Measurements from ENCODE around the gene ADAMTS3. TPM values are rescaled to one million over a fixed set of nuclear protein-coding genes. Genes with fewer than 3 reads are reported as not detected.

The ADAMTS3 gene
- polyA plus RNA-seq, 1 donor (not counting 4 experiments of a cell fraction or from before 2014, with no cell fraction given) = 0.09 TPM

DNA sequence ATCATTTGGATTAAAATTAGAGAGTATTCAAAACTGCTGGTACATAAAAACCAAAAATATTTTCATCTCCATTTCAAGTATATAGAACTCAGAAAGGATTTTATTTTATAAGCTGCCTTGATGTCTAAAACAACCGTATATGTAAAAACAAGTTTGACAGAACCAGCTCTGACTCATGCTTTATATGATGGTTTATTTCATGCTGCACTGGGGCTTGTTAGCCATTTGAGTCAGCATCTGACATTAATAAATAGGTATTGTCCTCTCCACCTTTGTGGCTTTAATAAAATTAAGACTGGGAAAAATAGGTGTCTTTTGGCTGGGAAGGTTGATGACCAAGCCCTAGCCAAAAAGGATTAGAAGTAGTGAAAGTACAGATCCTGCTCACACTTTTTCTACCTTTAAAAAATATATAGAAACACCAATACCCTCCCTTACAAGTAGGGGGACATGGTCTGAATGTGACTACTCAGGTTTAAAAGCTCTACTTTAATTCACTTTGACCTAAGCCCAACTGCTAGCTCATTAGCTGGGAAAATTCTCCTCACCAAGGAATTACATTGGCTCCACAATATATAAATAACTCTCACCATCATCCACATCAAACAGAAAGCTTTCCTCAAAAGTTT lies 228.1 kb downstream of the ADAMTS3 start:
- Histone ChIP-seq H2AFZ (ENCODE audit: control insufficient read depth, low read length) (no peak overlapping the region), H3K79me2 (ENCODE audit: control insufficient read depth, insufficient read depth, low read length) (no peaks in the 10 kb centered on the region), H4K20me1 (ENCODE audit: control insufficient read depth, extremely low read depth, insufficient read depth, low read length) (no peaks in the 10 kb centered on the region), H3K27me3 (ENCODE audit: control insufficient read depth, extremely low read depth, insufficient read depth, low read length) (no peaks in the 10 kb centered on the region), H3K36me3 (ENCODE audit: control insufficient read depth in 2 of 2, extremely low read depth in 1 of 2, insufficient read depth in 2 of 2, low read length in 2 of 2) (no peaks in the 10 kb centered on the region), H3K9me3 (ENCODE audit: control insufficient read depth, low read depth, low read length) (no peaks in the 10 kb centered on the region), H3K4me1 (ENCODE audit: control insufficient read depth, extremely low read depth, insufficient read depth, low read length) (peaks cover 4% of the 10 kb centered on the region), H3K4me3 (ENCODE audit: control insufficient read depth in 2 of 3, extremely low read depth in 1 of 3, insufficient read depth in 2 of 3, low read depth in 1 of 3, low read length in 3 of 3) (no peak overlapping the region), H3K27ac (ENCODE audit: control insufficient read depth, insufficient read depth, low read length) (no peak overlapping the region), H3K9me1 (ENCODE audit: control insufficient read depth, extremely low read depth, insufficient read depth, low read length) (no peaks in the 10 kb centered on the region), H3K9ac (ENCODE audit: control insufficient read depth, extremely low read depth, insufficient read depth, low read length) (no peak overlapping the region), H3K4me2 (ENCODE audit: control insufficient read depth, extremely low read depth, insufficient read depth, low read depth, low read length) (no peak overlapping the region)
- FAIRE-seq (no peak), DNase-seq (ENCODE audit: low read depth, low spot score) (no peak)
- dilution Hi-C loops (cut with MboI; ENCODE audit: extremely low pct_ligation_motif_present, low sequenced_read_pairs) = no loop called here
- TF ChIP-seq, protein P1, sequence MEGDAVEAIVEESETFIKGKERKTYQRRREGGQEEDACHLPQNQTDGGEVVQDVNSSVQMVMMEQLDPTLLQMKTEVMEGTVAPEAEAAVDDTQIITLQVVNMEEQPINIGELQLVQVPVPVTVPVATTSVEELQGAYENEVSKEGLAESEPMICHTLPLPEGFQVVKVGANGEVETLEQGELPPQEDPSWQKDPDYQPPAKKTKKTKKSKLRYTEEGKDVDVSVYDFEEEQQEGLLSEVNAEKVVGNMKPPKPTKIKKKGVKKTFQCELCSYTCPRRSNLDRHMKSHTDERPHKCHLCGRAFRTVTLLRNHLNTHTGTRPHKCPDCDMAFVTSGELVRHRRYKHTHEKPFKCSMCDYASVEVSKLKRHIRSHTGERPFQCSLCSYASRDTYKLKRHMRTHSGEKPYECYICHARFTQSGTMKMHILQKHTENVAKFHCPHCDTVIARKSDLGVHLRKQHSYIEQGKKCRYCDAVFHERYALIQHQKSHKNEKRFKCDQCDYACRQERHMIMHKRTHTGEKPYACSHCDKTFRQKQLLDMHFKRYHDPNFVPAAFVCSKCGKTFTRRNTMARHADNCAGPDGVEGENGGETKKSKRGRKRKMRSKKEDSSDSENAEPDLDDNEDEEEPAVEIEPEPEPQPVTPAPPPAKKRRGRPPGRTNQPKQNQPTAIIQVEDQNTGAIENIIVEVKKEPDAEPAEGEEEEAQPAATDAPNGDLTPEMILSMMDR (optimal IDR thresholded peaks at IDR 0.05 in 1 of 3, IDR thresholded peaks at IDR 0.05 in 1 of 3, conservative IDR thresholded peaks at IDR 0.05 in 1 of 3; ENCODE audit: extremely low read depth in 1 of 3, insufficient read depth in 2 of 3, low read length in 3 of 3) = no peak
- no peak for TF ChIP-seq EZH2 (IDR thresholded peaks at IDR 0.05; ENCODE audit: low read length)

DNA sequence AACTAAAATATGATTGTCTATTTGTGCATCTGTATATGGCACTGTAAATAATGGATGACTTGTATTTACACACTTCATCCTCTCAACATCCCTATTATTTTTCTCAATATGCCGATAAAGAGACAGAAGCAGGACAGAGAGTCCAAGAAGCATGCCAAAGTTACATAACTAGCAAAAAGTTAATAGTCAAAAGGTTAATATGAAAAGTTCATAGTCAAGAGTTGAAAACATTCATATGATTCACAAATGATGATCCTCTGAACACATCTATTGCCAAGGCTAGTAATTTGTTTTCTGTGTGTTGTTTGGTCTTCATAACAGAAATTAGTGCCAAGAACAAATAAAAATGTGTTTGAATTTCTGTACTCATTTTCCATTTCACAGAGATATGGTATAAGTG lies 231.0 kb downstream of the ADAMTS3 start:
- Histone ChIP-seq H4K20me1 (ENCODE audit: control insufficient read depth, extremely low read depth, insufficient read depth, low read length) (no peaks in the 10 kb centered on the region), H3K79me2 (ENCODE audit: control insufficient read depth, insufficient read depth, low read length) (no peaks in the 10 kb centered on the region), H3K4me2 (ENCODE audit: control insufficient read depth, extremely low read depth, insufficient read depth, low read depth, low read length) (no peak overlapping the region), H3K9me1 (ENCODE audit: control insufficient read depth, extremely low read depth, insufficient read depth, low read length) (no peaks in the 10 kb centered on the region), H3K4me3 (ENCODE audit: control insufficient read depth in 2 of 3, extremely low read depth in 1 of 3, insufficient read depth in 2 of 3, low read depth in 1 of 3, low read length in 3 of 3) (no peak overlapping the region), H3K9me3 (ENCODE audit: control insufficient read depth, low read depth, low read length) (no peaks in the 10 kb centered on the region), H3K36me3 (ENCODE audit: control insufficient read depth in 2 of 2, extremely low read depth in 1 of 2, insufficient read depth in 2 of 2, low read length in 2 of 2) (no peaks in the 10 kb centered on the region), H2AFZ (ENCODE audit: control insufficient read depth, low read length) (no peak overlapping the region), H3K4me1 (ENCODE audit: control insufficient read depth, extremely low read depth, insufficient read depth, low read length) (peaks cover 4% of the 10 kb centered on the region), H3K27ac (ENCODE audit: control insufficient read depth, insufficient read depth, low read length) (no peak overlapping the region), H3K9ac (ENCODE audit: control insufficient read depth, extremely low read depth, insufficient read depth, low read length) (no peak overlapping the region), H3K27me3 (ENCODE audit: control insufficient read depth, extremely low read depth, insufficient read depth, low read length) (no peaks in the 10 kb centered on the region)
- dilution Hi-C loops (cut with MboI; ENCODE audit: extremely low pct_ligation_motif_present, low sequenced_read_pairs) = no loop called here
- no peak for DNase-seq (ENCODE audit: low read depth, low spot score)
- no peak for TF ChIP-seq EZH2 (IDR thresholded peaks at IDR 0.05; ENCODE audit: low read length)
- TF ChIP-seq, protein P1 (optimal IDR thresholded peaks at IDR 0.05 in 1 of 3, IDR thresholded peaks at IDR 0.05 in 1 of 3, conservative IDR thresholded peaks at IDR 0.05 in 1 of 3; ENCODE audit: extremely low read depth in 1 of 3, insufficient read depth in 2 of 3, low read length in 3 of 3) = no peak
- no peak for FAIRE-seq

Measured in keratinocyte (primary cell).